Neural cell (in vitro differentiated cells): ENCODE data around the gene PSD2. TPM values are rescaled to one million over a fixed set of nuclear protein-coding genes. Genes with fewer than 3 reads are reported as not detected.

ENCODE experiments used
- H2AFZ ChIP-seq: fragments of 200-600, 300-800 bp; sonication (generic), shearing (Covaris generic); 2 replicates; pipeline ENCODE4 v1.6.0; 2014; ENCODE audit warnings: low read depth, mild to moderate bottlenecking, antibody characterized with exemption, low read length, moderate library complexity
- H3F3A ChIP-seq: fragments of 200-600 bp; shearing (Covaris generic); 2 replicates; pipeline ENCODE4 v1.6.1; 2016; ENCODE audit warnings: mild to moderate bottlenecking, moderate library complexity, mixed read lengths, antibody characterized with exemption, low read length; ENCODE audit not compliant: insufficient read depth, poor library complexity, severe bottlenecking
- H3K27ac ChIP-seq: fragments of 200-600, 300-800 bp; sonication (generic), shearing (Covaris generic); 2 replicates; pipeline ENCODE4 v1.5.1; 2014; ENCODE audit warnings: mild to moderate bottlenecking, low read length, moderate library complexity
- H3K27me3 ChIP-seq: fragments of 300-800, 200-600 bp; sonication (generic), shearing (Covaris generic); 2 replicates; pipeline ENCODE4 v1.6.0; 2014; ENCODE audit warnings: mild to moderate bottlenecking, low read depth, low read length, moderate library complexity; ENCODE audit not compliant: insufficient read depth
- H3K36me3 ChIP-seq: fragments of 300-800, 200-600 bp; sonication (generic), shearing (Covaris generic); 2 replicates; pipeline ENCODE4 v1.5.1; 2014; ENCODE audit warnings: mild to moderate bottlenecking, antibody characterized with exemption, low read length, moderate library complexity; ENCODE audit not compliant: insufficient read depth
- H3K4me2 ChIP-seq: fragments of 300-800, 200-600 bp; sonication (generic), shearing (Covaris generic); 2 replicates; pipeline ENCODE4 v1.6.0; 2014; ENCODE audit warnings: mild to moderate bottlenecking, low read length
- H3K4me3 ChIP-seq: fragments of 300-800, 200-600 bp; sonication (generic), shearing (Covaris generic); 2 replicates; pipeline ENCODE4 v1.5.1; 2014; ENCODE audit warnings: mild to moderate bottlenecking, low read length, moderate library complexity
- H3K79me2 ChIP-seq: fragments of 200-600 bp; shearing (Covaris generic); replicated peaks from 2 replicates; pipeline ENCODE4 v1.6.0; 2014; ENCODE audit warnings: mild to moderate bottlenecking, low read length, moderate library complexity; ENCODE audit not compliant: insufficient read depth
- H3K9ac ChIP-seq: fragments of 300-800, 200-600 bp; sonication (generic), shearing (Covaris generic); 2 replicates; pipeline ENCODE4 v1.6.1; 2016; ENCODE audit warnings: mild to moderate bottlenecking, low read length, mixed read lengths
- H3K9me2 ChIP-seq: fragments of 200-600 bp; shearing (Covaris generic); 2 replicates; pipeline ENCODE4 v1.6.1; 2016; ENCODE audit warnings: mild to moderate bottlenecking, low read length, mixed read lengths; ENCODE audit not compliant: insufficient read depth
- H3K9me3 ChIP-seq: fragments of 200-600, 300-800 bp; sonication (generic), shearing (Covaris generic); 2 replicates; pipeline ENCODE4 v1.6.1; 2016; ENCODE audit warnings: mild to moderate bottlenecking, mixed run types, low read length, moderate library complexity, mixed read lengths
- H4K20me1 ChIP-seq: fragments of 200-600 bp; shearing (Covaris generic); 2 replicates; pipeline ENCODE4 v1.6.1; 2016; ENCODE audit warnings: mild to moderate bottlenecking, mixed run types; ENCODE audit not compliant: insufficient read depth
- EP300 ChIP-seq: fragments of 450-650 bp; conservative IDR thresholded peaks from 2 replicates; pipeline ENCODE4 v1.6.1; 2014; ENCODE audit warnings: antibody characterized with exemption, mild to moderate bottlenecking, moderate library complexity; ENCODE audit not compliant: poor library complexity, severe bottlenecking
- EZH2 ChIP-seq: fragments of 200-600, 300-800 bp; shearing (Covaris generic), sonication (generic); IDR thresholded peaks from 2 replicates; pipeline ENCODE4 v1.6.1; 2014; ENCODE audit warnings: antibody characterized with exemption, low read length, borderline replicate concordance, mild to moderate bottlenecking; ENCODE audit not compliant: insufficient read depth, poor library complexity, severe bottlenecking
- MXI1 ChIP-seq: fragments of 450-650 bp; conservative IDR thresholded peaks from 2 replicates; pipeline ENCODE4 v1.6.1; 2014; ENCODE audit warnings: antibody characterized with exemption, mild to moderate bottlenecking; ENCODE audit not compliant: poor library complexity, severe bottlenecking
- POLR2AphosphoS5 ChIP-seq: IDR thresholded peaks from 2 replicates; pipeline ENCODE4 v1.6.1; 2012
- RAD21 ChIP-seq: fragments of 450-650 bp; conservative IDR thresholded peaks from 2 replicates; pipeline ENCODE4 v1.6.1; 2014; ENCODE audit warnings: antibody characterized with exemption, mild to moderate bottlenecking, moderate library complexity
- SMC3 ChIP-seq: fragments of 450-650 bp; conservative IDR thresholded peaks from 2 replicates; pipeline ENCODE4 v1.6.1; 2014; ENCODE audit warnings: antibody characterized with exemption, mild to moderate bottlenecking, moderate library complexity; ENCODE audit not compliant: poor library complexity
- TAF1 ChIP-seq: IDR thresholded peaks from 2 replicates; pipeline ENCODE4 v1.6.1; 2012; ENCODE audit warnings: low read depth
- polyA plus RNA-seq: library from polyadenylated mRNA; depleted of rRNA; stranded (reverse); fragments of >200 nt; gene quantifications from 2 replicates; pipeline ENCODE4 v1.2.3, GENCODE V29; 2014
- TF ChIP-seq, protein P1 (sequence below): IDR thresholded peaks from 2 replicates; pipeline ENCODE4 v1.6.1; 2012; ENCODE audit warnings: borderline replicate concordance
- TF ChIP-seq, protein P2 (sequence below): fragments of 450-650 bp; IDR thresholded peaks from 2 replicates; pipeline ENCODE4 v1.5.1; 2014; ENCODE audit warnings: antibody characterized with exemption, mild to moderate bottlenecking, moderate library complexity; ENCODE audit not compliant: poor library complexity, severe bottlenecking

PSD2 gene
- polyA plus RNA-seq, 1 donor from 2014 or later: 33.4 TPM

DNA sequence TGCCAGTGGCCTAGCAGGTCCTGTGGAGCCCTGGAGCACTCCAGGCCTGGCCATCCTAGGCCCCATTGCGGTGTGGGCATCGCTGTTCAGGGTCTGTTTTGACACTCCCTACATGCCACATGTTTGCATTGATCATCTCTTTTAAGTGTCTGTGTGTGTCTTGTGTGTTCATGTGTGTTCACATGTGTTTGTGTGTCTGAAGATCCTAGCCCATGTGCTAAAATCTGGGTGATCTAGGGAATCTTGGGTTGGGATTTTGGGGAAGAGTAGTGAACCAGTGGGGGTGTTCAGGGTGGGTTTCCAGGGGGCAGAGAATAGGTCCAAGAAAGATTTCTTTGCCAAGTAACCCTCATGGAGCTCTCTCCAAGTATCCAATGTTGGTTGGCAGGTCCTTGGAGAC, 8.4 kb downstream of the PSD2 start:
- no peak overlapping the region for H3K4me2 ChIP-seq
- peaks cover 2% of the 10 kb centered on the region for H4K20me1 ChIP-seq
- H3K36me3 ChIP-seq: no peaks in the 10 kb centered on the region
- H3F3A ChIP-seq: no peaks in the 10 kb centered on the region
- peaks cover 3% of the 10 kb centered on the region for H3K79me2 ChIP-seq
- no peak overlapping the region for H2AFZ ChIP-seq
- H3K4me3 ChIP-seq: no peak overlapping the region
- TF ChIP-seq, protein P1, sequence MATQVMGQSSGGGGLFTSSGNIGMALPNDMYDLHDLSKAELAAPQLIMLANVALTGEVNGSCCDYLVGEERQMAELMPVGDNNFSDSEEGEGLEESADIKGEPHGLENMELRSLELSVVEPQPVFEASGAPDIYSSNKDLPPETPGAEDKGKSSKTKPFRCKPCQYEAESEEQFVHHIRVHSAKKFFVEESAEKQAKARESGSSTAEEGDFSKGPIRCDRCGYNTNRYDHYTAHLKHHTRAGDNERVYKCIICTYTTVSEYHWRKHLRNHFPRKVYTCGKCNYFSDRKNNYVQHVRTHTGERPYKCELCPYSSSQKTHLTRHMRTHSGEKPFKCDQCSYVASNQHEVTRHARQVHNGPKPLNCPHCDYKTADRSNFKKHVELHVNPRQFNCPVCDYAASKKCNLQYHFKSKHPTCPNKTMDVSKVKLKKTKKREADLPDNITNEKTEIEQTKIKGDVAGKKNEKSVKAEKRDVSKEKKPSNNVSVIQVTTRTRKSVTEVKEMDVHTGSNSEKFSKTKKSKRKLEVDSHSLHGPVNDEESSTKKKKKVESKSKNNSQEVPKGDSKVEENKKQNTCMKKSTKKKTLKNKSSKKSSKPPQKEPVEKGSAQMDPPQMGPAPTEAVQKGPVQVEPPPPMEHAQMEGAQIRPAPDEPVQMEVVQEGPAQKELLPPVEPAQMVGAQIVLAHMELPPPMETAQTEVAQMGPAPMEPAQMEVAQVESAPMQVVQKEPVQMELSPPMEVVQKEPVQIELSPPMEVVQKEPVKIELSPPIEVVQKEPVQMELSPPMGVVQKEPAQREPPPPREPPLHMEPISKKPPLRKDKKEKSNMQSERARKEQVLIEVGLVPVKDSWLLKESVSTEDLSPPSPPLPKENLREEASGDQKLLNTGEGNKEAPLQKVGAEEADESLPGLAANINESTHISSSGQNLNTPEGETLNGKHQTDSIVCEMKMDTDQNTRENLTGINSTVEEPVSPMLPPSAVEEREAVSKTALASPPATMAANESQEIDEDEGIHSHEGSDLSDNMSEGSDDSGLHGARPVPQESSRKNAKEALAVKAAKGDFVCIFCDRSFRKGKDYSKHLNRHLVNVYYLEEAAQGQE: no peak
- TF ChIP-seq EZH2 (no peak), RAD21 (no peak), SMC3 (no peak), MXI1 (no peak), EP300 (no peak), TAF1 (no peak), POLR2AphosphoS5 (no peak)
- TF ChIP-seq, protein P2, sequence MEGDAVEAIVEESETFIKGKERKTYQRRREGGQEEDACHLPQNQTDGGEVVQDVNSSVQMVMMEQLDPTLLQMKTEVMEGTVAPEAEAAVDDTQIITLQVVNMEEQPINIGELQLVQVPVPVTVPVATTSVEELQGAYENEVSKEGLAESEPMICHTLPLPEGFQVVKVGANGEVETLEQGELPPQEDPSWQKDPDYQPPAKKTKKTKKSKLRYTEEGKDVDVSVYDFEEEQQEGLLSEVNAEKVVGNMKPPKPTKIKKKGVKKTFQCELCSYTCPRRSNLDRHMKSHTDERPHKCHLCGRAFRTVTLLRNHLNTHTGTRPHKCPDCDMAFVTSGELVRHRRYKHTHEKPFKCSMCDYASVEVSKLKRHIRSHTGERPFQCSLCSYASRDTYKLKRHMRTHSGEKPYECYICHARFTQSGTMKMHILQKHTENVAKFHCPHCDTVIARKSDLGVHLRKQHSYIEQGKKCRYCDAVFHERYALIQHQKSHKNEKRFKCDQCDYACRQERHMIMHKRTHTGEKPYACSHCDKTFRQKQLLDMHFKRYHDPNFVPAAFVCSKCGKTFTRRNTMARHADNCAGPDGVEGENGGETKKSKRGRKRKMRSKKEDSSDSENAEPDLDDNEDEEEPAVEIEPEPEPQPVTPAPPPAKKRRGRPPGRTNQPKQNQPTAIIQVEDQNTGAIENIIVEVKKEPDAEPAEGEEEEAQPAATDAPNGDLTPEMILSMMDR: no peak
- H3K9ac ChIP-seq: no peak overlapping the region
- H3K9me3 ChIP-seq: no peaks in the 10 kb centered on the region
- H3K9me2 ChIP-seq: no peaks in the 10 kb centered on the region
- no peaks in the 10 kb centered on the region for H3K27me3 ChIP-seq
- no peak overlapping the region for H3K27ac ChIP-seq

DNA sequence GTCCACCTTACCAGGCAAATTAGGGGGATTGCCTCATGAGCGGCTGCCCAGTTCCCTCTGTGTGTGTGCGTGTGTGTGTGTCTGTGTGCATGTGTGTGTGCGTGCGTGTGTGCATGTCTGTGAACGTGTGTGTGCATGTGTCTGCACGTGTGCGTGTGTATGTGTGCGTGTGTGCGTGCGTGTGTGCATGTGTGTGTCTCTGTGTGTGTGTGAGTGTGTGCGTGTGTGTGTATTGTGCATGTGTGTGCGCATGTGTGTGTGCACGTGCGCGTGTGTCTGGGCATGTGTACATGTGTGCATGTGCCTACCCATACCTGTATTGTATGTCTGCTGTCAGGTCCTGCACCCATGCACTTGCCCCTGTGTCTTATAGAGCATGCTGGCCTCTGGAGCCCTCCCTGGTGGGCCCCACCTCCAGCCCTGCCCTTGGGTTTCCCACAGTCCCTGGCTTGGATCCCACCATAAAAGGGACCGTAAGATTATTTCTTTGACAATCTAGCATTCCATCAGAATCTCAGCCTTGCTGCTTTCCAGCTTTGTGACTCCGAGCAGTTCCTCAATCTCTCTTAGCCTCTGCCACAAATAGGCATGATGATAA, 9.3 kb downstream of the PSD2 start:
- Histone ChIP-seq H3K27ac (no peak overlapping the region), H3K79me2 (no peaks in the 10 kb centered on the region), H3K9ac (no peak overlapping the region)

More for the DNA sequence above, 9.3 kb downstream of the PSD2 start:
- Histone ChIP-seq H3F3A (no peaks in the 10 kb centered on the region), H3K9me2 (no peaks in the 10 kb centered on the region), H3K9me3 (no peaks in the 10 kb centered on the region), H2AFZ (no peak overlapping the region), H3K4me2 (no peak overlapping the region), H4K20me1 (peaks cover 2% of the 10 kb centered on the region), H3K4me3 (no peak overlapping the region), H3K36me3 (no peaks in the 10 kb centered on the region), H3K27me3 (no peaks in the 10 kb centered on the region)
- TF ChIP-seq POLR2AphosphoS5 (no peak), RAD21 (no peak), MXI1 (no peak), SMC3 (no peak), EP300 (no peak), TAF1 (no peak), EZH2 (no peak)
- TF ChIP-seq, protein P2: no peak
- TF ChIP-seq, protein P1: no peak
